HepG2 (cell line): ENCODE data around the gene LDLRAD3.

ENCODE experiments used
- CTCF ChIP-seq: sonication (generic); formaldehyde crosslinking; IDR thresholded peaks from 2 replicates; pipeline ENCODE4 v1.5.0; 2020; ENCODE audit warnings: mild to moderate bottlenecking, missing genetic modification reagents, moderate library complexity
- GABPB1 ChIP-seq: IDR thresholded peaks from 2 replicates; pipeline ENCODE4 v1.6.1; 2016; ENCODE audit warnings: mild to moderate bottlenecking, missing genetic modification reagents, moderate library complexity, missing compliant biosample characterization
- MXI1 ChIP-seq: IDR thresholded peaks from 3 replicates; pipeline ENCODE4 v1.6.1; 2012; ENCODE audit warnings: low read depth, low read length, inconsistent platforms, borderline replicate concordance

GRCh38 chr11:36014898-36015665, 71.2 kb downstream of the LDLRAD3 start:
- TF ChIP-seq CTCF (CRISPR knock-in tag), result no peak
- TF ChIP-seq GABPB1, result no peak
- no peak for TF ChIP-seq MXI1
